HG03378 (cell line): ENCODE results near the gene SLC4A1.

Source experiments
- ATAC-seq: cut with Tn5 transposase; IDR thresholded peaks from one replicate; pipeline ENCODE4 v1.9.1; 2021; ENCODE audit warnings: mild to moderate bottlenecking, moderate library complexity; ENCODE audit not compliant: unreplicated experiment

The SLC4A1 gene

DNA sequence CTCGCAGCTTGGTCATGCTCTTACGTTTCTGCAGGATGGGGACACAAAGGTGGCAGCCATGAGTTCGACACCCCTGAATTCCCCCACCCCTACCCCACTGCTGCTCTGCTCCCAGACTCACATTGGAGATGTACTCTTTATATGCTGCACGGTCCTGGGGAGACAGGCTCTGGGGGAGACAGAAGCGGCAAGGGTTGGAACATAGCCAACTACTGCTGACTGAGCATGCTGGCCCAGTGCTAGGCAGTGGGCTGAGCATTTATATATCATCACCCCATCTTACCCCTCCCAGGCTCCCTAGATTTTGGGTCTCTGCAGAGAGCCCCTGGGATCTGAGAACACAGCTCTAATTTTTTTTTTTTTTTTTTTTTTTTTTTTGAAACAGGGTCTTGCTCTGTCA, 60.2 kb downstream of the SLC4A1 start:
- ATAC-seq = no peak

DNA sequence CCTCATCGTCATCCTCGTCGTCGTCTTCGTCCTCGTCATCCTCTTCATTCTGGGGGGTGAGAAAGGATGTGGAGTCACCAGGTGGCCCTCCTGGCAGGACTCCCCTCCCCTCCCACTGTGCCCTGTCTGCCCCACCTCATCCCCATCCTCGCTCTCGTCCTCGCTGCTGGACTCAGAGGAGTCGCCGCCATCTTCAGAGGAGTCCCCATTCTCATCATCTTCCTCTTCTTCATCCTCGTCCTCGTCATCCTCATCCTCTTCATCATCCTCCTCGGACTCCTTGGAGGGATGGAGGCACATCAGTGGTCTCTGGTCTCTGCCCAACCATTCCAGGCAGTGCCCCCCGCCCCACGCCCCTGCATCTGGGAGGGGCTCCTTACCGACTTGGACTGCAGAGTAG, 60.6 kb downstream of the SLC4A1 start:
- ATAC-seq = no peak

DNA sequence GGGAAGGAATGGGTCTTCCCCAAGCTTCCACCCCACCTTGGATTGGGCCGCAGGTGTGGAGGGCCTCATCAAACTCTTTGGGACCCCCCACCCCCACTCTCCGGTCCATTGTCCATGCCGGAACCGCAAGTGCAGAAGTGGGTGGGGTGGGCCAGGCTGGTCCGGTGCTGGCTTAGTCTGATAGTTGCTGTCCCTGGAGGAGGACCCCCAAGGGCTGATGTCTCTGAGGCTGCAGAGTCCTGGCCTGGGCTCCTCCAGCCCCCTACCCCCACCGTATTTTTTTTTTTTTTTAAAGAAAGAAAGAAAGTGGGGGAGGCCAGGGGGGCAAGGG, 61.1 kb downstream of the SLC4A1 start:
- no peak for ATAC-seq

DNA sequence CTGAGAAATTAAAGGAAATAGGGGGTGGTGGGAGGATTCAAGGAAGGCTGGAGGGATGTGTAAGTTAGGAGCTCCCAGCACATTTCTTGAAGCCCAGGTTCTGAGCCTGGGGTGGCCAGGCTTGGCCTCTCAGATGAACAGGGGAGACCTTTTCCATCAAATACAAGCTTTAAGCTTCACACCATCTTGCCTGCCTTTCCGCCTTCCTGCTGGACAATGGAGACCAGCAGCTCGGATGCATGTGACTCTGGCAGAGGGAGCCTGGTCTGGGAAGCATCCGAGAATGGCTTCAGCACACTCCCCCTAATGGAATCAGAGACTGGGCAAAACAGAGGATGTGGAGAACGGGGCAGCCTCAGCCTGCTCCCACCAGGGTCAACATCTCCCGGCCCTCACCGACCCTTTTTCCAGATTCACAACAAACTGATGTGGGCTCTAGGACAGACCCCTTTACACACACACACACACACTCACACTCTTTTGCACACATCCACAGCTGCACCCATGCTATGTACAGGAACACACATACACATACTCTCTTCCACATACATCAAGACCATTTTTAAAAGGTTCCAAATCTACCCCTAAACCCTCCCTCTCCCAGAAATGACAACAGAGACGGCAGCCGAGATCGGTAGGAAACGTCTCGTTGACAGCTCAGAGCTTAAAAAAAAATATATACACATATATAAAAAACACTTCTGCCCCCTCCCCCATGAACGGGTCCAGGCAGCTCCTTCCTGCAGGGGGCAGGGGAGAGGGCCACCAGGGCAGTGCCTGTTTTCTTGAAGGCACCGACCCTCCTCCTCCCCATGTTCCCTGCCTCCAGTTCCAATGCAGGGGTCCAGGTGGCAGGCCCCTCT, 61.7 kb downstream of the SLC4A1 start:
- ATAC-seq = no peak

DNA sequence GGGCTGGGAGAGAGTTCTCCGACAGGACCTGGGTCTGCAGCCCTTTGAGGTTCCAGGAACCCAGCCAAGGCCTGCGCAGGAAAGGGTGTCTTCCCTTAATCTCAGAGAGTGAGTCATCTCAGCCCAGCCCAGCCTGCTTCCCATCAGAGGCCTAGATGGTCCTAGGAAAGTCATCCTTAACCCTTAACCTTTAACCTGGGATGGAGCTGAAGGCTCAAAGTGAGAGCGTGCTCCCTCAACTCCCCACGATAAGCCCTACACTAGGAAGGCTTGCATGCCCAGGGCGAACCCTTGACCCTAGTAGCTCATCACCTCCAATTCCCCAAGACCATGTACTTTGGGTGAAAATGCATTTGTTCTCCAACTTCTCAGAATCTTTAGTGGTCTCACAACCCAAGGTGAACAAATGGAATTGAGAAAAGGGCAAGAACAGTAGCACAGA, 63.5 kb downstream of the SLC4A1 start:
- ATAC-seq = no peak

DNA sequence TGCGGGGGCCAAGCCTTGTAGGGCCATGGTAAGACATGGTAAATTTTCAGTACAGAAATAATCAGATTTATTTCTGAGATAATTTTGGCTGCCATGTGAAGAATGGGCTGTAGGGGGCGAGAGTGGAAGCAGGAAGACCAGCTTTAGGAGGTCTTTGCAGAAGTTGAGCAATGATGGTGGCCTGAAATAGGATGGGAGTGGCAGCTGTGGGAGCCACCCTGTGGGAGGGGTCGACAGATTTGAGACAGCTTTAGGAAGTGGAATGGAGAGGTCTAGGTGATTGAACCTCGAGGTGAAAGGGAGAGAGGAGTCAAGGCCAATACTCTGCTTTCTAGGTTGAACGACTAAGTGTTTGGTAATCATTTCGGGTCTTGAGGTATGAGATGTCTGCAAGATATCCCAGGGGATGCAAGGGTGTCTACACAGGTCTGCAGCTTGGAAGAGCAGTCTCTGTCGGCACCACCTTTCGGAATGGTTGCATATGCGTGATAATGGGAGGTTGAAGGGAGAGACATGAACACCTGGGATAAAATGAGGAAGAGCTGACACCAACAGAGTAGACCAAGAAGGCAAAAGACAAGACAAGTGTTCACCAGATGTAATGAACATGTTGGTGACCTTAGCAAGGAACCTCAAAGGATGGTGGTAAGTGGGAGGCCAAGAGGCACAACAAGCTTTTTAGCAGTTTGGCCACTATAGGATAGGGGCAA, 64.0 kb downstream of the SLC4A1 start:
- no peak for ATAC-seq

DNA sequence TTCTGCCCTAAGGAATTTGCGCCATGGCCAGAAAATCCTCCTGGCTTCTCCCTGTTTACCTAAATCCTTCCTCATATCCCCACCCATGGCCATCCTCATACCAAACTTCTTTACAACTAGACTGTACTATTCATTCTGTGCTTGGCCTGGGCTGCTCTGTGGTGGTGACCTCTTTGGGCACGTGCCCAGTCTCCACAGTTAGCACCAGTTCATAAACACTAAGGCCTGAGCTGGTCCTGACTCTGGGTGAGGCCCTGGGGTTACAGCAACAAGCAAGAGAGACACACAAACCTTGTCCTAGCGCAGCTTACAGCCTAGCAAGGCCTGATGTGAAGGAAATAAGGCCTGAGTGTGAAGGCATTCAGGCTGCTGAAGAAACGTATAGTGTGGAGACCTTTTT, 65.2 kb downstream of the SLC4A1 start:
- ATAC-seq = no peak

DNA sequence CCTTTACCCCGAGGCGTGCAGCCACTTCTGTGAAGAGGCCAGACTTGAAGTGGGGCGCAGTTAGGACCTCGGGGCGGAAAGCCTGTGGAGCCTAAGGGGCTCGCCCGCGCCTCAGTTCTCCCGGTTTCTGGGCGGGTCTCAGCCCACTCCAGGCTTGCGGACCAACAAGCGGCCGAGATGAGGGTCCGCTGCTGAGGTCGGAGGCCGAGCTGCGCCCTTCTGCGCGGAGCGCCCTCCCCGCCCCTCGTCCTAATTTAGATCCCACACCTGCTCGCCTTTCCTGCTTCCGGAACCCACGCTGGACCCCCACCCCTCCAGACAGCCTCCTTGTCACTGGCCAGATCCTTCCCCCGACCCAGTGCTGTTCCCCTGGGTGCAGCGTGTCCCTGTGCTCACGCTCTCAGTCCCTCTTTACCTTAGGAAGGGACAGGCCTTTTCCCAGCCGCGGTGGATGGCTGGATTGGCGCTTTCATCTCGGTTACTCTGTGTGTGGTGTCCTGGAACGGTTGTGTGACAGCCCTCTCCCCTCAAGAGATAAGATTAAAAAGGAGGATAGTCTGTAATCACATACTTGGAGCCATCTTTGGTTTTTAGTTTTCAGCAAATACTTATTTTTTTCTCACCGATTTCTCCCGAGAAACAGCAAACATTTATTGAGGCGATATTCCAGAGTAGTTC, 67.3 kb downstream of the SLC4A1 start:
- ATAC-seq = no peak

DNA sequence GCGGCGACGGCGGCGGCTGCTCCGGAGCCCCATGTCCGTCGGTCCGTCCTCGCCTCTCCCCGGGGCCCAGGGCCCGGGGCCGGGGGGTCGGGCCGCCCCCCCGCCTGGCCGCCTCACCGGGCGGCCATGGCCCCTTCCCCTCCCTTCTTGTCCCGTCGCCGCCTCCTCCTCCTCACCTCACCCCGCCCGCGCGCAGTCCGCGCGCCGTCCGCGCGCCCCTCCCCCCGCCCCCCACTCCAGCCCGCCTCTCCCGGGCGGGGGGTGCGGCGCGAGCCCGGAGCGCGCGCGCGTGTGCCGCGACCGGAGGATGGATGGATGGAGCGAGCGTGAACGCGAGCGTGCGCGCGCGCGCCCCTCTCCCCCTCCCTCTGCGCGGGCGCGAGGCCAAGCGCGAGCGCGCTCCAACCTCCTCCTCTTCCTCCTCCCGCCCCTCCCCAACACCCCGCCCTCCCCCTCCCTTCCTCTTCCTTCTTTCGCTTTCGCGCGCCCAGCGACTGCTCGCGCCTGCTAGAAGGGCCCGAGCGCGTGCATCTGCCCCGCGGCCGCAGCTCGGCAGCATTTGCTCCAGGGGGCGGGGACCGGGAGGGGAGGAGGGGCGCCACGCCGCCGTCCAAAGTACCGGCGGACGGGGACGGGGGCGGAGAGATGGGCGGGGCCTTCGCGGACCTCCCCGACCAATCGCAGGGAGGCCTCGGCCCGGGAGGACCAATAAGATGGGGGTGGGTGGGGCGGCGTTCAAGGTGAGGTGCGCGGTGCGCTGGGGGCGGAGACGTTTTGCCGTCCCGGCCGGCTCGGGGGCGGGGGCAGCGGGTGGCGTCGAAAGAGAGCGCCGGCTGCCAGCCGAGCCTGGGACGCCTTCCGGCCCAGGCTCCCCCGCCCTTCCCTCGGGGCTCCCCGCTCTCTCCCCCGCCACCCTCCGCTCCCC, 68.1 kb downstream of the SLC4A1 start, which contains the start of gene ATXN7L3:
Gene ATXN7L3 (minus strand): TSS at position 332 of the 925 bp plus-strand sequence. CDS start 1,814 bp downstream, outside the sequence.
- peak; percentile 44 for ATAC-seq

DNA sequence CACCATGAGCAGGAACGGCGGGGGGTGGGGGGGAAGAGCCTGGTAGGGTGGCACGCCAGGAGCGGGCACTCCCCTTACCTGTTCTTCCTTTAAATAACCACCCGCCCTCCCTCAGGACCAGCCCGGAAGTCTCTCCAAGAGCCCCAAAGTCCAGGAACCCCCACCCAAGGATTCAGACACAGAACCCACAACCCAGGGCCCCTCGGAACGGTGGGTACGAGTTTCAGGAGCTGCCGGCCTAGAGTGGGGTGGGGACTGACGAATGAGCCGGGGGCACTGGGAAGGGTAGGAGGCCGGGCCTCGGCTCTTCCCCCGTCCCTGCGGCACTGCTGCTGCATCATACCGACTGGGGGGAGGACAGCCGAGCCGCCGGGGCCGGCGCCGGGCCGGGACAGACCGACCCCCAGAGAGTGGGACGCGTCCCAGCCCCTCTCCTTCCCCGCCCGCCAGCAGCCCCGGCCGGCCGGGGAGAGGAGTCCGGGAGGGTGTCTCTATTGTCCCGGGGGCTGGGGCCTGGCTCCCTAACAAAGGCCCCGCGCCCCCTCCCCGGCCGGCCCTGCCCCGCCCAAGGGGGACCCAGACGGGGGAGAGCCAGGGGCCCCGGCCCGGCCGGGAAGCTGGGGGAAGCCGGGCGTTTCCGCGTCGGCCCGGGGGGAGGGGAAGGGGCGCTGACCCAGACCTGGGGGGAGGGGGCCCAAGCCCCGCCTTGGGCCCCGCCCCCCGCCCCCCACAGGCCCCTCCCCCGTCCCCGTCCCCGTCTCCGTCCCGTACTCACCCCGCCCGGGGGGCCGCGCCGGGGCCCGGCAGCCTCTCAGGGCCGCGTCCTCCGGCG, 69.0 kb downstream of the SLC4A1 start:
- ATAC-seq = no peak
